MM.1S (cell line): ENCODE measurements around the gene METTL27.
A peak's percentile ranks its signal among the peaks of the same experiment; 100 is the strongest.

Experiments
- DNase-seq: peaks from one replicate; pipeline ENCODE4 v3.0.0-alpha.2; 2015
- H2AFZ ChIP-seq: fragments of 300-600 bp; sonication (generic); 2 replicates; pipeline ENCODE4 v1.6.0; 2016; ENCODE audit warnings: antibody characterized with exemption, low read length
- H3F3A ChIP-seq: fragments of 300-600 bp; sonication (generic); 2 replicates; pipeline ENCODE4 v1.6.1; 2016; ENCODE audit warnings: mild to moderate bottlenecking, antibody characterized with exemption, low read length, moderate library complexity, mixed read lengths; ENCODE audit not compliant: insufficient read depth
- H3K27ac ChIP-seq: fragments of 300-600 bp; sonication (generic); 2 replicates; pipeline ENCODE4 v1.5.1; 2016; ENCODE audit warnings: mild to moderate bottlenecking, low read length
- H3K27me3 ChIP-seq: fragments of 300-600 bp; sonication (generic); replicated peaks from 2 replicates; pipeline ENCODE4 v1.6.0; 2016; ENCODE audit warnings: low read length; ENCODE audit not compliant: insufficient read depth
- H3K36me3 ChIP-seq: fragments of 300-600 bp; sonication (generic); replicated peaks from 2 replicates; pipeline ENCODE4 v1.6.1; 2016; ENCODE audit warnings: mild to moderate bottlenecking, low read length, mixed read lengths; ENCODE audit not compliant: insufficient read depth
- H3K4me1 ChIP-seq: fragments of 300-600 bp; sonication (generic); 2 replicates; pipeline ENCODE4 v1.6.1; 2016; ENCODE audit warnings: low read length, mixed read lengths
- H3K4me2 ChIP-seq: fragments of 300-600 bp; sonication (generic); 2 replicates; pipeline ENCODE4 v1.6.0; 2016; ENCODE audit warnings: low read depth, low read length
- H3K4me3 ChIP-seq: fragments of 300-600 bp; sonication (generic); 2 replicates; pipeline ENCODE4 v1.5.1; 2016; ENCODE audit warnings: low read length, mixed read lengths
- H3K79me2 ChIP-seq: fragments of 300-600 bp; sonication (generic); 2 replicates; pipeline ENCODE4 v1.6.1; 2016; ENCODE audit warnings: mixed run types, low read length, mixed read lengths
- H3K9ac ChIP-seq: fragments of 300-600 bp; sonication (generic); 2 replicates; pipeline ENCODE4 v1.6.1; 2016; ENCODE audit warnings: low read length, mixed read lengths
- H3K9me2 ChIP-seq: fragments of 300-600 bp; sonication (generic); replicated peaks from 2 replicates; pipeline ENCODE4 v1.6.1; 2016; ENCODE audit warnings: mild to moderate bottlenecking, low read length, mixed read lengths; ENCODE audit not compliant: insufficient read depth
- H3K9me3 ChIP-seq: fragments of 300-600 bp; sonication (generic); replicated peaks from 2 replicates; pipeline ENCODE4 v1.6.1; 2016; ENCODE audit warnings: mild to moderate bottlenecking, low read length, mixed read lengths; ENCODE audit not compliant: insufficient read depth
- H4K20me1 ChIP-seq: fragments of 300-600 bp; sonication (generic); 2 replicates; pipeline ENCODE4 v1.6.1; 2016; ENCODE audit warnings: mild to moderate bottlenecking, low read length, moderate library complexity, mixed read lengths; ENCODE audit not compliant: insufficient read depth
- CTCF ChIP-seq: fragments of 300-600 bp; sonication (generic); IDR thresholded peaks from 2 replicates; pipeline ENCODE4 v1.5.1; 2016; ENCODE audit warnings: antibody characterized with exemption, low read length, mixed read lengths
- EZH2 ChIP-seq: fragments of 300-600 bp; sonication (generic); optimal IDR thresholded peaks from 2 replicates; pipeline ENCODE3; 2017; ENCODE audit warnings: low read depth, mild to moderate bottlenecking, antibody characterized with exemption, low read length, mixed read lengths
- EZH2phosphoT487 ChIP-seq: fragments of 300-600 bp; sonication (generic); IDR thresholded peaks from 2 replicates; pipeline ENCODE4 v1.6.1; 2018; ENCODE audit warnings: antibody characterized with exemption, low read length

Gene METTL27

GRCh38 chr7:73865738-73866445 is 23.6 kb upstream of the METTL27 start:
- H3K79me2 ChIP-seq = no peaks in the 10 kb centered on the region
- no peaks in the 10 kb centered on the region for H3K4me1 ChIP-seq
- H2AFZ ChIP-seq = no peak overlapping the region
- H3K9ac ChIP-seq = no peak overlapping the region
- 0 out of 2 replicates have a peak, but pooled peaks cover 3% of the 10 kb centered on the region for H3K27me3 ChIP-seq
- no peaks in the 10 kb centered on the region for H4K20me1 ChIP-seq
- H3K36me3 ChIP-seq = no peaks in the 10 kb centered on the region
- H3K4me3 ChIP-seq = no peak overlapping the region
- TF ChIP-seq CTCF (peak; percentile 45), EZH2 (no peak), EZH2phosphoT487 (no peak)
- H3K9me3 ChIP-seq = no peaks in the 10 kb centered on the region
- H3K4me2 ChIP-seq = no peak overlapping the region
- H3K27ac ChIP-seq = no peak overlapping the region
- DNase-seq = peak; percentile 46
- H3F3A ChIP-seq = no peaks in the 10 kb centered on the region
- H3K9me2 ChIP-seq = no peaks in the 10 kb centered on the region

GRCh38 chr7:73864981-73865711 is 22.8 kb upstream of the METTL27 start:
- no peak overlapping the region for H3K4me2 ChIP-seq
- H3K9ac ChIP-seq = no peak overlapping the region
- H3K27me3 ChIP-seq = no peaks in the 10 kb centered on the region
- H2AFZ ChIP-seq = no peak overlapping the region
- no peaks in the 10 kb centered on the region for H3K9me2 ChIP-seq
- no peak overlapping the region for H3K4me3 ChIP-seq
- no peak for TF ChIP-seq EZH2phosphoT487
- no peak for TF ChIP-seq EZH2
- no peak for TF ChIP-seq CTCF
- no peaks in the 10 kb centered on the region for H3K79me2 ChIP-seq
- DNase-seq = no peak
- no peaks in the 10 kb centered on the region for H3K4me1 ChIP-seq
- H3F3A ChIP-seq = no peaks in the 10 kb centered on the region
- H4K20me1 ChIP-seq = no peaks in the 10 kb centered on the region
- no peaks in the 10 kb centered on the region for H3K36me3 ChIP-seq
- no peak overlapping the region for H3K27ac ChIP-seq
- H3K9me3 ChIP-seq = no peaks in the 10 kb centered on the region

DNA sequence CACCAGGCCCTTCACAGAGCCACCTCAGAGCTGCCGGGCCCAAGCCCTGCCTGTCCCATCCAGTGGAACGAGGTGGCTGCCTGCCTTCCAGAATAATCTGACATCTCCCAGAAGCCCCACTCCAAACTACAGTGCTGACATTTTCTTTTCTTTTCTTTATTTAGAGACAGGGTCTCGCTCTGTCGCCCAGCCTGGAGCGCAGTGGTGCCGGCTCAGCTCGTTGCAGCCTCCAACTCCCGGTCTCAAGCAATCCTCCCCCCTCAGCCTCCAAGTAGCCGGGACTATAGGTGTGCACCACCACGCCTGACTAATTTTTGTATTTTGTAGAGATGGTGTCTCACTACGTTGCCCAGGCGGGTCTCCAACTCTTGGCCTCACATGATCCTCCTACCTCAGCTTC is 19.0 kb upstream of the METTL27 start:
- Histone ChIP-seq H4K20me1 (no peaks in the 10 kb centered on the region), H3K4me3 (no peak overlapping the region), H3K4me1 (no peaks in the 10 kb centered on the region), H3K36me3 (no peaks in the 10 kb centered on the region), H3K79me2 (no peaks in the 10 kb centered on the region), H3K27ac (no peak overlapping the region), H3K9me3 (no peaks in the 10 kb centered on the region), H3K9me2 (no peaks in the 10 kb centered on the region), H3K4me2 (no peak overlapping the region), H3K9ac (no peak overlapping the region), H3K27me3 (no peaks in the 10 kb centered on the region), H2AFZ (no peak overlapping the region), H3F3A (no peaks in the 10 kb centered on the region)
- no peak for DNase-seq
- no peak for TF ChIP-seq EZH2phosphoT487
- TF ChIP-seq EZH2 = no peak
- TF ChIP-seq CTCF = no peak
